Measurements from ENCODE around the gene KIF1B.
A peak's percentile ranks its signal among the peaks of the same experiment; 100 is the strongest.

KIF1B gene

DNA sequence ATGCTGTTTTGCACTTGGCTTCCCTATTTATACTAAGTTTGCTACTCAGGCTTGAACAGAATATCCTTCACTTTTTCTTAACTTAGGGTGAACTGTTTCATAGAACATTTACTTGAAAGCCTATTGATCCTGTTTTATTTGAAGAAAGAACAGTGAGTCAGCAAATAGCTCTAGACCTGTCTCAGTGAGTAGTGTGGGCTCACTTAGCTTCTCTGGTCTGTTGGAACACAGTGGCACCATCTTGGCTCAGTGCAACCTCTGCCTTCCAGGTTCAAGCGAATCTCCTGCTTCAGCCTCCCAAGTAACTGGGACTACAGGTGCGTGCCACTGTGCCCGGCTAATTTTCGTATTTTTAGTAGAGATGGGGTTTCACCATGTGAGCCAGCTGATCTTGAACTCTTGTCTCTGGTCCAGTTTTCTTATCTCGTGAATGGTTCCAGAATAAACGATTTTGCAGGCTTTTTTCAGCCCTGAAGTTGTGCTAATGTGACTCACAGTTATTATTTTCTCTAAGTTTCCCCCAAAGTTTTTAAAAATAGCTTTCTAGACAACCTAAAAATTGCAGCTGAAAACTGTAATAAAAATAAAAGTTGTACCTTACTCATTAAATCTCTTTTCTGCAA is 76.8 kb downstream of the KIF1B start:
- no peak for DNase-seq

DNA sequence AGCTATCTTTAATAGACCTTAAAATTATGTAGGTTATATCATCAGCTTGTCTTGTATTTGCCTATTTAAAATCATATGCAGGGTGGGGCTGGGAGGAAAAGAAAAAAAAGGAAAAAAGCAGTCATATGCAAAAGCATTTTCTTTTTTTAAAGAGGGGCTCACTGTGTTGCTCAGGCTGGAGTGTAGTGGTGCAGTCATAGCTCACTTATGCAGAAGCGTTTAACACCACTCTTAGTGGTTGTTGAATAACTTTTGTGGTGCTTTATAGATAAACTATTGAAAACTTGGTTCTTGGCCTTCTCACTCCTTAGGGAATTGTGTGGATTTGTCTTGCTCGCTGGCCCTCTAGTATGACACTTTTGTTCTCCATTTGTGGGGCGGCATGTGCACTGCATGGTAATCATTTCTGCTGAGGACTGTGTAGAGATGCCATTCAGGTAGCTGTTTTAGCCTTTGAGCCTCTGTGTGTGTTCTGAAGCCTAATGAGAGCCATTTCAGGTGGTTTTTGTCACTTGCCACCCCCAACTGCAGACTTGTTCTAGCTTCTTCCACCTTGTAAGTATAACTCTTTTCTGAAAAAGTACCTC is 77.8 kb downstream of the KIF1B start:
- DNase-seq, result no peak

DNA sequence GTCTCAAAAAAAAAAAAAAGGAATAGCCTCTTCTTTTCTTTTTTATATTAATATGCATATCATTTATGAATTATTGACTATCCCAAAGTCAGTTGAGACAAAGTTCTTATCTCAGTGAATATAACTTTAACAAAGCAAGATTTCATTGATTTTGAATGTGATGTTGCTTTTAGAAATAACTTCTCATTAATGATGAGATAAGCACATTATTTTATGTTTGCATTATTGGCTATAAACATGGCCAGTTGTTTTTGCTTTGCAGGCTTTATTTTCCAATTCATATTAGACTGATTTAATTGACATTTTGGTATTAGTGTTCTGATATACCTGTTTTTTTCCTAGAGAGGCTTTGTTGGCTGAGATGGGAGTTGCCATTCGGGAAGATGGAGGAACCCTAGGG is 81.3 kb downstream of the KIF1B start:
- no peak for DNase-seq

DNA sequence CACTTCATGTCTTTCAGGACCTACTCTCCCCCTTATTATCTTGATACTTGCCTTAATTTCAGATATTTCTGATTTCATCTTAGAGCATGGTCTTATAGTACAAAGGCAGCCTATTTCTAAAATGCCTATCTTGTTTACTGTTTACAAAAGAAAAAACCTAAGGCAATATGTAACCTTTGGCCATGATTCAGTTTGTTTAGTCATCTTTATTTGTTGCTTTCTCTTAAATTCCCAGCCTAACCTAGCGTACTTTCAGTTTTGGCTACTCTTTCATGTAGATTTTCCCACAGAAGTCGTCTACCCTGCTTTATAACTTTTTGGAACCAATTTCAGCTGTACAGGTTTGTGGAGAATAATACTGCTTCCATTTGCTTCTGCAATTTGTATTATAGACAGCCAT is 81.8 kb downstream of the KIF1B start:
- no peak for DNase-seq

DNA sequence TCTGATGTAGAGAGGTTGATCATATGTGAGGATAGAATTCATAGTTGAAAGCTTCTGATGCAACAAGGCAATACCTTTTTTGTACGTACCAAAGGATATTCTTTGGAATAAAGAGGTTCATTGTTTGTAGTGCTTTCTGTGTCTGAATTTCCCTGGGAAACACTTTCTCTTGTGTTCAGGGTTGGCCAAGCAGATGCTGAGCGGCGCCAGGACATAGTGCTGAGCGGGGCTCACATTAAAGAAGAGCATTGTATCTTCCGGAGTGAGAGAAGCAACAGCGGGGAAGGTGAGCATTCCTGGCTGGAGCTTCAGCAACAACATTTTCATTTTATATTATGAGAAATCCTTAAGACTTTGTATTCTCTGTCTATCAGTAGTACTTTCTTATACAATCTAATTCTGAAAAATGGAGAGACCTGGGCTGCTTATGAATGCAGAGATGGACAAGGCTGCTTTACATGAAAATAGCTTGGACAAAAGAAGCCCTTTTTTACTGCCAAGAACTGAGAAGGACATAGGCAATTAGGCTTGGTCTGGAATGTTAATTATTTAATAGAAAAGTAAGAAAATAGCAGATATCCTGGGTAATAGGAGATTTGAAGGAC is 85.2 kb downstream of the KIF1B start:
- no peak for DNase-seq

DNA sequence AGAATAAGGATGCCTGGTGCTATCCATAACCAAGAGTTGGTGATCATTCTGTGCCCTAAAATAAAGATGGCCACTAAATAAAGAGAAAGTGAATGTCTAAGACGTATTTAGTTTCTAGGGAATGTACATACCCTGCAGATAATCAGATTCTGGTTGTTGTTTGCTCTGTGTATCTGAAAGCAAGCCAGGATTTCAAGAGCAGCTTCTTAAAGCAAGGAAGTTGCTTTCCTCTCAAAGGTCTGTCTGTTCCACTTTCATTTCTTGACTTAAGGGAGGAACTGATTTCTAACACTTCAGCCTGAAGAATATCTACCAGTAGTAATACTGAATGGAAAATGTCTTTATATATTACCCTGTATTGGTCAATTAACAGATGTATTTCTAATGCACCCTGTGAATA is 88.8 kb downstream of the KIF1B start:
- no peak for DNase-seq

DNA sequence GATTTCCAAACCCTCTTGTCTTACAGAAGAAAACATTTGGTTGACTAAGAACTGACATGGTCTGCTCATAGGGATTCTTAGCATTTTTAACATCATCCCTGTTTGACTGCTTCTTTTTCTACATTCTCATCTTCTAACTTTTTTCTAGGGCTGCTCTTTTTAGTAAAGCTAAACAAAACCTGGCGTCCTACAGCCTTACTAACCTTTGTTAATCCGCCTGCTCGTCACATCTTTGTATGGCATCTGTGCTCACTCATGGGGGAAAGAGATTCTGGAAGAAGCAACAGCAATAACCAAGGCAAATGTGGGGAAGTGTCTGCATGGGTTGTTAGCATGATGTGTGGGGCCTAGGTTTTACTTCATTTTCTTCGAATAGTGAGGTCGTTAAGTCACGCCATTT is 92.0 kb downstream of the KIF1B start:
- no peak for DNase-seq

DNA sequence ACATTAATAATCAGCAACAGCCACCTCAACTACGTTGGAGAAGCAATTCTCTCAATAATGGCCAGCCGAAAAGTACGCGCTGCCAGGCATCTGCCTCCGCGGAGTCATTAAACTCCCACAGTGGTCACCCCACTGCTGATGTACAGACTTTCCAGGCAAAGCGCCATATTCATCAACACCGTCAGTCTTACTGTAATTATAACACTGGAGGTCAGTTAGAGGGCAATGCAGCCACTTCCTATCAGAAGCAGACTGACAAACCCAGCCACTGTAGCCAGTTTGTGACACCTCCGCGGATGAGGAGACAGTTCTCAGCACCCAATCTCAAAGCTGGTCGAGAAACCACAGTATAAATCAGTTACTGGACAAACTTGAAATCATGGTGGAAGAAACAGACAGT is 93.9 kb downstream of the KIF1B start:
- DNase-seq, result no peak

DNA sequence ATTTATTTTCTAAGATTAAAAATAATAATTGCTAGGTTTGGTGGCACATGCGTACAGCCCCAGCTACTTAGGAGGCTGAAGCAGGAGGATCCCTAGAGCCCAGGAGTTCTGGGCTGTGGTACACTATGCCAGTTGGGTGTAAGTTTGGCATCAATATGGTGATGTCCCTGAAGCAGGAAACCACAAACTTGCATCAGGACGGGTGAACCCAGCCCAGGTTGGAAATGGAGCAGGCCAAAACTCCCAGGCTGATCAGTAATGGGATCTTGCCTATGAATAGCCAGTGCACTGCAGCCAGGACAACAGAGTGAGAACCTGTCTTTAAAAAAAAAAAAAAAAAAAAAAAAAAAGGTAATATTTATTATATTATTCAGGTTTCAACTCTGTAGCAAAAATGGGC is 96.1 kb downstream of the KIF1B start:
- no peak for DNase-seq

DNA sequence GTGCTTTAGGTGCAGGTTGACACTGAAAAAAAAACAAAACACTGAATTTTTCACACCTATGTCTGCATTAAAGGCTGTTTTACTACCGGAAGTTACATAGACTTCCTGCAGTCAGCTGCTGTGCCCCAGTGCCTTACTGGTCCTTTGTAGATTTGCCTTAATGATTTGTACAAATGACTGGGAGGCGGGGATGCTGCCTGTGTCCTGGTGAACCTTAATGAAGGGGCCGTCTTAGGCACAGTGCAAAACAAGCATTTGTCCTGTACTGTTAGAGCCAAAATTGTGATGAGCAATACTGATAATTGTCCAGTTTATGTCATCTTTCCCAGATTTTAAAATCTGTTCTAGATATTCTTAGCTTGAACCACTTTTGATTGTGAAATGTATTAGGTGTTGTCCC is 97.6 kb downstream of the KIF1B start:
- peak; percentile 48 for DNase-seq

DNA sequence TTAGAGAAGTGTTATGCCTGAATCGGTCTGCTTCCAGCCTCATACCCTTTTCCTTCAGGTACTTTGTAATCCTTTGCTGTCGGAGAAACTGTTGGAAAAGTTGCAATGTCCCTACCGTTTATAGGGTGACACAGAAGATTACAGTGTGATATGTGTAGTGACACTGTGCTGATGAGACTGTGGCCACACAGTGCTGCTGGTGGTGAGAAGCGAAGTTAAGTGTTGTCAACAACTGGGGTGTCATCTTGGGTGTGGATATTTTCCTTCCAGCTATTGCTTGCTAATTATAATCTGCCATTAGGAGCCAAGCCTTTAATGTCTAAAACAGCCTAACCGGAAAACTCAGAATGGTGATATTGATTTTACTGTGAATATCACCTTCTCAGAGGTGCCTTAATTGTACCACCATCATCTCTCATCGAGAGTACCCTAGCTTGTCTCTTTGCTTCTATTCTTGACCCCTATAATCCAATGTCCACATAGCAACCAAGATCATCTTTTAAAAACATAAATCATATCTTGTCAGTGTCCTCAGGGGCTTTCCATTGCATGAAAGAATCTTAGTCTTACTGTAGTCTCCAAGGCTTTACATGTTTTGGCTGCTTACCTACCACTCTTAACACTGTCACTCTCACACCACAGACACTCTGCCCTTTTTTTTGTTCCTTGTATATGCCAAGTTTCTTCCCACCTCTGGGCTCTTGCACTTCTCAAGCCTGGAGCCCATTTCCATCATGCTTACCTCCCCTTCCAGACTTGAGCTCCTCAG is 99.1 kb downstream of the KIF1B start:
- no peak for DNase-seq

DNA sequence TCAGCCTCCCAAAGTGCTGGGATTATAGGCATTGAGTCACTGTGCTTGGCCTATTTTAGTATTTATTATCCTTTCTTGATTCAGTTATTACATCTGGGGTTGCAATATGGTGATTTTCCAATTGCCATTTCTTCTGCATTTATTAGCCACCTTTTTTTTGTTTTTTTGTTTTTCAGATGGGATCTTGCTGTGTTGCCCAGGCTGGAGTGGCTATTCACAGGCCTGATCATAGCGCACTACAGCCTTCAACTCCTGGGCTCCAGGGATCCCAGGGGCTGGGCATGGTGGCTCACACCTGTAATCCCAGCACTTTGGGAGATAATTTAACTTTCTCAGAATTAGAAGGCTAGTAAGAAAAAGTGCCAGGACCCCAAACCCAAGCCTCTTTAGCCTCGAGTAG is 106.4 kb downstream of the KIF1B start:
- DNase-seq, result no peak

DNA sequence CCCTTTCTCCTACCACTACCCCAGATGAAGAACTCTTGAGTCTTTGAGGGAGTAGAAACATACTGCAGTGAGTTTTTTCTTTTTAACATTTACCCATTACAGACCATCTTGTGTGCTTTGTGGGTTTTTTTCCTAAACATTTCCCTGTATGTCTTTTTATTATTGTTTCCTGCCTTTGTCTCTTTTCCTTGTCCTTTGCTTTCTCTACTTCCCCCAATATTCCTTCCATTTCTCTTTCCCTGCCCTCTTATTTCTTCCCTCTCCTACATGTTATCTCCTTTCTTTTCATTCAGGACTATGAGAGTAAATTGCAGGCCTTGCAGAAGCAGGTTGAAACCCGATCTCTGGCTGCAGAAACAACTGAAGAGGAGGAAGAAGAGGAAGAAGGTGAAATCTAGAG is 109.4 kb downstream of the KIF1B start:
- DNase-seq, result no peak

DNA sequence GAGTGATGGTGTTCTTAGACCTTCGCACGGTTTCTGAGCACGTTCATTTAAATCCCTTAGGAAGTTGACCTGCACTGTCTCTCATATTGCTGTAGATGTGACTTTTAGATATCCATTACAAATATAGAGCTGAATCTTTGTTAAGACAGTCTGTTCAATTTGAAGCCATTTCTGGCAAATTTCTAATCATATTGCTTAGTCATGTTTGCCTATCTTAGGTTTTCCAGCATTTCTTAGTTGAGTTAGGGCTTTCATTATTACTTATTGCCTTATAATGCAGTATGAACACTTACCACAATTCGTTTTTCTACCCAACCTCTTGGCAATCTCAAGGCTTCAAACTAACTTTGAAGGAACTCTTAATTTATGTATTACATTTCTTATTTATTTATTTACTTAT is 110.0 kb downstream of the KIF1B start:
- no peak for DNase-seq

DNA sequence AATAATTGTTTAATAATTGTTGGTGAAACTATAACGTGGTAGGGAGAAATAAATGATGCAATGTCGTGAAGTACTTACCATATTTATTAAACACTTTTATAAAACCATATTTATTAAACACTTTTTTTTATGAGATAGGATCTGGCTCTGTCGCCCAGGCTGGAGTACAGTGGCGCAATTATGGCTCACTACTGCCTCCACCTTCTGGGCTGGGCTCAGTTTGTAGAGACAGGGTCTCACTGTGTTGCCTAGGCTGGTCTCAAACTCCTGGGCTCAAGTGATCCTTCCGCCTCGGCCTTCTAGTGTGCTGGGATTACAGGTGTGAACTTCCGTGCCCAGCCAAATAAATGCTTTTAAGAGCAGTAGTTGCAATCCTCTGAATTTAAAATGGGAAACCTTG is 112.5 kb downstream of the KIF1B start:
- no peak for DNase-seq

DNA sequence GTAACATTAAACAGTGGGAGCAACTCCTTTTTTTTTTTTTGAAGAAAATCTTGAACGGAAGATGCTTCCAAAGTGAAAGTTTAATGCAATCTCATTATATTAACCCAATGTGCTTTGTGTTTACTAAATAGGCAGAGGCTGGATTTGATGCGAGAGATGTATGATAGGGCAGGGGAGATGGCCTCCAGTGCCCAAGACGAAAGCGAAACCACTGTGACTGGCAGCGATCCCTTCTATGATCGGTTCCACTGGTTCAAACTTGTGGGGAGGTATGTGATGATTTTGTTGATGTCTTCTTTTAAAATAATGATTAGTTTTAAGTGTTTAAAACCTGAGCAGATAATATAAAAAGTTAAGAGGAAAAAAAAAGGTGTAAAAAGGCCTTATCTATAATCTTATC is 114.3 kb downstream of the KIF1B start:
- DNase-seq, result peak; percentile 12

DNA sequence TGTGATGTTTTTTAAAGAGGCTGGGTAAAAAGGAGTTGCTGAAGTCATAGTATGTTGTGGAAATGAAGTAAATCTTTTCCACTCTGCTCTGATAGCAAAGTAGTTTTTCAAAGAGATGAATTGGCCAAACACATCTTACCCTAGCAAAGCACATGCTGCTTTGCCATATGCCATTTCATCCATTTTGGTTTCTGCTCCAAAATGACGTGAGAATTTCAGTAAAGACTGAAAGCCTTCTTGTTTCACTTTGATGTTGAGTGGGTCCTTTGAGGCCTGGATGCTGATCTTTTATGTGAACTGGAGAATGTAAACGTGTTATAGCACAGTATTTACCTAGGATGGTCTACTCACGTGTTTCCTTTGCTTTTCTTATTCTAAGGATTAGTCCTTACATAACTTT is 115.2 kb downstream of the KIF1B start:
- no peak for DNase-seq

DNA sequence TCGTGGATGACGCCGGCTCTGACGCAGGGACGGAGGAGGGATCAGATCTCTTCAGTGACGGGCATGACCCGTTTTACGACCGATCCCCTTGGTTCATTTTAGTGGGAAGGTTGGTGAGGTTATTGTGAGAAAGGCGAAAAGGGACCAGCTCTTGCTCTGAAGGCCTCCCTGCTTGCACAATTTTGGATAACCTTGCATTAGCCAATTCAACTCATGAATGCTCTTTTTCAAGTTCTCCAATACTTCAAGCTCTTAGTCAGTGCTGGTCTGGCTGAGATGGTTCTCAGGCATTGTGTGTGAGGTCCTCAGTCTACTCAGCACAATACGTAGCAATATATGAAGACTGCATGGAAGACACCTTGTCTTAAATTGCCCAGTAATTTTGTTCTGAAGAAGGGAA is 115.9 kb downstream of the KIF1B start:
- DNase-seq, result no peak

DNA sequence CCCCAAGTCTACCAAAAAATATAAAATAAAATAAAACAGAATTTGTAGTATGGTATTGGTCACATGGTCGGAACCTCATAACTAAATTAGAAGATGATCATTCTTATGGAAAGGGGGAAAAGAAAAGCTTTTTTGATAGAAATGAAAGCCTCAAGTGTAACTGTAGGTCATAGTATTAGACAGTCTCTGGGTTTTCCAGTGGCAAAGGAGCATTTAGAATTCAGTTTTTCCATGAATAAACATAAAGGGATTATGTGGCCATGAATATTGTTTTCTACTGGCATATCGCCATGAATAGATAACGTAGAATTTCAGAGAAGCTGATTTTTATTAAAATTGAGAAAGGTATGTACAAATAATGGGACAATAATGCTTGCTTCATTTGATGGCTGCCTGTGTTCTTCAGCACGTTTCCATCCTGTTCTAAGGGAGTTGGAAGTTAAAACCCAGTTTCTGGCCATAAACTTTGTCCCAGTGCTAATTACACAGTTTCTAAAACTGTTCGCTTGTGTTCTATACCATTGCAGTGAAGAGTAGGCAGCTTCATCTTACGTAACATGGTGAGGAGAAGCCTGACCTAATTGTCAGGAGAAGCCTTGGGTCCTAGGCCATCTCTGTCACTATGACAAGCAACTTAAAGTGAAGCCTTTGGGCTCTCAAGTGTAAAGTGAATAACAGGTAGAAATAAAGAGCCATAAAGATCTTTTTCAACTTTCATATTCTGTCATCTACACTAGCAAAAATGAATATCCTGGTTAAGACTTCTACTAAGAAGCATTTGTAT is 118.0 kb downstream of the KIF1B start:
- DNase-seq, result no peak

DNA sequence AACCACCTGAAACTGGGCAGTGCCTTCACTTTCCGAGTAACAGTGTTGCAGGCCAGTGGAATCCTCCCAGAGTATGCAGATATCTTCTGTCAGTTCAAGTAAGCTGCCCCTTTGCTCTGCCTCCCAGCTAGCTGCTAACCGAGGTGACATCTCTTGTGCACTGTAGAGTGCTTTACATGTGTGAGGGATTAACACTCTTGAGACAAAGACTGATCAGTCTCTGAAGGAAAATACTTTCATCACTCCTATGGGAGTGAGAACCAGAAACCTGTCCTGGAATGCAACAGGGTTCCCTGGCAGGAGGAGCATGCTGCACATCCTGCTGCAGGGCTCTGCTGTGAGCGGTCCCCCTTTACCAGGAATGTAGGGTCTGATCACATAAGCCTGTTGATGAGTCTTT is 127.1 kb downstream of the KIF1B start:
- DNase-seq, result no peak

DNA sequence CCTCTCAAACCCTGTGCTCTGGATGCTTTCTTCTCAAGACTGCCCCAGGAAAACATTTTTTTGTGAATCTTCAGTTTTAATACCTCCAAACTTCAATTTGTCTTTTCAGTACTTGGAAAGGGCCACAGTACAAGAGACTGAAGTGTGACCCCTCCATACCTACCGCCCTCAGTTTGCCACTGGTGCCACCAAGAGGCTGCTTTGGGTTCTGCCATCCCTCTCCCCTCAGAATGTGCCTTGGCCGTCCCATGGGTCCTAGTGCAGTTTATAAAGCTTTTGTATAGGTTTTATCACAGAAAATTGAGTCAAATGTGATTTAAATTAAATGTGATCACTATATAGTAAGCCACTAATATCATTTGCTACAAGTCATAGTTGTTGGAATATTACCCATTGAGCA is 127.7 kb downstream of the KIF1B start:
- peak; percentile 10 for DNase-seq

DNA sequence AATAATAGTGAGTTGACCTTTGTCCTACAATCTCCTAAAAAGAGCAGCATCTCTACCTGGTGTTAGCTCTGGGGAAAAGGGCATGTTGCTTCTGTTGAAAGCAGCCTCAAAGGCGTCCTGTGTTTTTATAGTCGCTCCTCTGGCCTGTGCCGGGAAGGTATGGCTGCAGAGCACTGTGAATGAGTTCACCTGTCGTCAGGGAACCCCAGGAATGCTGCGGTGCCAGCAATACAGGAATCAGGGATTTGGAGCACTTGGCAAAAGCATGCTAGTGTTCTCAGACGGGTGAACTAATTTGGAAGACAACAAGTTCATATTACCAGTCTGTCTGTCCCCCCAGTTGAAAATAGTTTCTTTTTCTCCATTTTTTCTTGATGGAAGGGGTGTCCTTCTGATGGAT is 128.2 kb downstream of the KIF1B start:
- DNase-seq, result no peak

DNA sequence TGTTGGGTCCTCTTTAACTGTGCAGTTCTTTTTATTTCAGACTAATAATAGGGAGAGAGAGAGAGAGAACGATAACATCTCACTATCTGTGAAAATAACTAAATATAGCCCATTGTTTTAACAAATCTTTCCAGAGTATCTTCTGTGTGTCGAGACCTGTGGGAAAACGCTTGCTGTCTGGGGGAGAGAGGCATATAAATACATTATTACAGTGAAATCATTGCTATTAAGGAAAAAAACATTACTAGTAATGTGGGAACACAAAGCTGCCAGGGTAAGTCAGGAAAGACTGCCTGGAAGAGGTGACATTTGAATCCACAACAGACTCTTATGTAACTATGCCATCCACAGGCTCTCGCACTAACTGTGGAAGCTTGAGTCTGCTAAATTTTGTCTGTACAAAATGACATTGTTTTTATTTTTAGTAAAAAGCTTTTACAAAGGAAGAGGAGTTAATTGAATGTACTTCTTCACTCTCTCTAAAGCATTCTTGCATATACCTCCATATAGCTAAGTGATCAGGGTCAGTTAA is 128.7 kb downstream of the KIF1B start:
- DNase-seq, result no peak

Measured in central memory CD4-positive, alpha-beta T cell (primary cell).